Right lung (tissue), 5 donors: ENCODE data around the gene PDYN. TPM values are rescaled to one million over a fixed set of nuclear protein-coding genes. Genes with fewer than 3 reads are reported as not detected.

Source experiments
- DNase-seq, 2 donors: peaks; one replicate each; pipeline ENCODE4 v3.0.0-alpha.2; 2013
- polyA plus RNA-seq, 5 donors: library from polyadenylated mRNA; unstranded; fragments of 120-200 nt; gene quantifications; one replicate each; pipeline versions ENCODE4 v1.2.1 to v1.2.3, GENCODE V29; 2013; ENCODE audit warnings: inconsistent platforms in 1 of 5, low replicate concordance in 1 of 5; ENCODE audit not compliant: insufficient read length in 5 of 5, insufficient read depth in 1 of 5

PDYN gene
- polyA plus RNA-seq, 5 donors: not detected

- no peak for DNase-seq
Observed at GRCh38 chr20:1935696-1936366, 58.0 kb downstream of the PDYN start.

DNA sequence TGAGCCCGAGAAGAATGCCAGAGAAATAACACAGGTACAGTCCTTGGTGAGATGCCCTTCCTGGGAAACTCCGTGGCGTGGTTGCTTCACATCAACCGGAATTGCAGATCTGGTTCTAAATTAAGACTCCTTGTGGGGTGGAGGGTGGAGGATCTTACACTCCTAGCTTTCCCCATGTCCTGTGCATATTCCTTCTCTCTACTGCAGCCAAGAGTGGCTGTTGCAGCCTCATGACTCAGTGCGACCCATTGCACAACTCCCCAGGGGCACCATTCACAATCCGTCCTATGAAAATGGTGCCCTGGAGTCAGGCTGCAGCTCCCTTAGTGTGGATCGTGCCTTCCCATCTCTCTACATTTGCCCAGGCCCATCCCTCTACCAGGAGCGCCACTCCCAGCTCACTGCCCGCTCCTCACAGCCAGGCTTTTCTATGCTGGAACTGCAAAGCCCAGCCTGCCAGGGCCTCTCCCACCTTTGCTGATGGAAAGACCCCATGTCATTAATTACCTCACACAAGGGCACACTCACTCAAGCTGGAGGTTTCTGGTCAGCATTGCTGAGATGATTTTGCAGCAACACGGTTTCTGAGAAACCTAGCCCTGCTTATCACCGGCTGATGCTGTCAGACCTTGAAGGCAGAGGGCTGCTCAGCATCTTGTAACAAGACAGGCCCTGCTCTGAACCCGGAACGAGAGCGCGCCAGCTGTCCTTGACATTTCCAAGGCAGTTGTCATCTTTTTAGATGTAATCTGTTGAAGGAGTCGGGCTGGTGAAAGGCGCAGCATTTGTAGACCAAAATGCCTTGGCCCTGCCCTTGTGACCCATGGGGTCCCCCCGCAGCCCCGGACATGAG, 58.9 kb downstream of the PDYN start:
- DNase-seq: no peak

- no peak for DNase-seq
Observed at GRCh38 chr20:1934156-1934555, 59.7 kb downstream of the PDYN start.

DNA sequence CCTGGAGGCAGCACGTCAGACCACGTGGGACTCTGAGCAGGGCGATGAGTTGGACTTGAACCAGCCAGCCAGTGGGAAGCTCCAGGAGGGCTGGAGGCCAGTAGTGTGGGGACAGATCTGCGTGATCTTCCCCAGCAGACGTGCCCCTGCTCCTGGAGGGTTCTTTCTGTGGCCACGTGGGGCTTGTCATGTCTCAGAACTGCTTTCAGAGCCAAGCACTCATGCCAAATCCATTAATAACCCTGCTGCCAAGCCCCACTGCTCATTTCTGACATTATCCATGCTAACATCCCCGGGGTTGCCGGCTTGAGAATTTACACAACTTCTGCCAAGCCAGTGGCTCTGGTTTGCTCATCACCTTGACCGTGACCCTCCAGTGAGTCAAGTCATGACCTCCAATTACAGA, 60.4 kb downstream of the PDYN start:
- no peak for DNase-seq

GRCh38 chr20:1932971-1933370, 60.9 kb downstream of the PDYN start:
- no peak for DNase-seq

- no peak for DNase-seq
Observed at GRCh38 chr20:1931830-1932229, 62.0 kb downstream of the PDYN start.

- no peak for DNase-seq
Observed at GRCh38 chr20:1930165-1930564, 63.7 kb downstream of the PDYN start.

- no peak for DNase-seq
Observed at GRCh38 chr20:1929460-1929859, 64.4 kb downstream of the PDYN start.

DNA sequence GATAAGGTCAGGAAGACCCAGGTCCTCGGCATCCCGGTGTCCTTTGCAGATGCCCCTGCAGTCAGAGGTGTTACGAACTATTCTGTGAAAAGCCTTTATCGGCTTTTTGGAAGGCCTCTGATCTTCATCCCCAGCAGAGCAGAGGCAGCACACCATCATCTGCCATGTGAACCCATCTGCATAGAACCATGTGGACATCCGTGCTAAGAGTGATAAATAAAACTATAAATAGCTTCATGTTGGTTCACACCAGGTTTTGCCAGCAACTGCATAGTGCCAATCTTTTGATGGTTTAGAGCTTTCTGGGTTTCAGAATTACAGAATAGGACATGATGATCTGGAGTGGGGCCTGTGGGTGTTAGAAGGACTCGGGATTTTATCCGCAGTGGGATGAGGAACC, 65.1 kb downstream of the PDYN start:
- no peak for DNase-seq

Other genes starting within 250 kb of the PDYN start
- 10 to 100 TPM in 4 of 5 donors, 1 to 10 TPM in 1; 8.8 to 12.7 (median 12.0) TPM for gene SIRPA, start 98.7 kb downstream of the PDYN start, polyA plus RNA-seq
- gene STK35, start 107.8 kb upstream of the PDYN start, polyA plus RNA-seq: 10 to 100 TPM; 14.4 to 20.2 (median 18.0) TPM